CD8-positive, alpha-beta memory T cell (primary cell): ENCODE measurements around the gene GPSM1. TPM values are rescaled to one million over a fixed set of nuclear protein-coding genes. Genes with fewer than 3 reads are reported as not detected.
A peak's percentile ranks its signal among the peaks of the same experiment; 100 is the strongest.

Source experiments
- CTCF ChIA-PET: fragments of 350-600 bp; sonication (Branson Sonifier 250); formaldehyde crosslinking; loops from one replicate; lab custom pipeline; 2021; ENCODE audit warnings: antibody characterized with exemption; lab: Charles Lee
- POLR2A ChIA-PET: fragments of 350-600 bp; sonication (Branson Sonifier 250); formaldehyde crosslinking; loops from one replicate; lab custom pipeline; 2021; ENCODE audit warnings: antibody characterized with exemption; lab: Charles Lee
- DNase-seq, 5 donors: peaks; one replicate each; pipeline versions ENCODE4 v3.0.0 to v3.0.0-alpha.2; 2020 to 2022; ENCODE audit warnings: mixed read lengths in 1 of 5
- H3K27ac ChIP-seq: one replicate; pipeline ENCODE4 v1.7.0; 2013; ENCODE audit warnings: low read depth, mild to moderate bottlenecking, low read length, moderate library complexity
- H3K27me3 ChIP-seq: 2 replicates; pipeline ENCODE4 v1.7.0; 2013; ENCODE audit warnings: low read length, mild to moderate bottlenecking; ENCODE audit not compliant: insufficient read depth, poor library complexity, severe bottlenecking
- H3K36me3 ChIP-seq: 2 replicates; pipeline ENCODE4 v1.7.0; 2013; ENCODE audit warnings: mild to moderate bottlenecking, low read length, moderate library complexity; ENCODE audit not compliant: insufficient read depth
- H3K4me1 ChIP-seq: 2 replicates; pipeline ENCODE4 v1.7.0; 2013; ENCODE audit warnings: mild to moderate bottlenecking, low read length, moderate library complexity; ENCODE audit not compliant: insufficient read depth
- H3K4me3 ChIP-seq: 2 replicates; pipeline ENCODE4 v1.7.0; 2013; ENCODE audit warnings: mild to moderate bottlenecking, low read length
- H3K9me3 ChIP-seq: 2 replicates; pipeline ENCODE4 v1.7.0; 2013; ENCODE audit warnings: mild to moderate bottlenecking, low read length
- H3K27ac Mint-ChIP-seq, 8 donors: one replicate each; pipeline ENCODE4 v1.8.0; 2020 to 2021; ENCODE audit warnings: mixed read lengths in 8 of 8, mild to moderate bottlenecking in 6 of 8, inconsistent platforms in 3 of 8, moderate library complexity in 3 of 8
- H3K27me3 Mint-ChIP-seq, 2 donors: one replicate each; pipeline ENCODE4 v1.8.0; 2020 to 2021; ENCODE audit warnings: mixed read lengths in 2 of 2, mild to moderate bottlenecking in 1 of 2, moderate library complexity in 1 of 2
- H3K36me3 Mint-ChIP-seq, 3 donors: one replicate each; pipeline ENCODE4 v1.8.0; 2020 to 2021; ENCODE audit warnings: mixed read lengths in 3 of 3, inconsistent platforms in 1 of 3, mild to moderate bottlenecking in 1 of 3
- H3K4me1 Mint-ChIP-seq, 3 donors: one replicate each; pipeline ENCODE4 v1.8.0; 2020 to 2021; ENCODE audit warnings: mixed read lengths in 3 of 3, inconsistent platforms in 1 of 3, mild to moderate bottlenecking in 1 of 3
- H3K4me3 Mint-ChIP-seq, 7 donors: one replicate each; pipeline ENCODE4 v1.8.0; 2020 to 2021; ENCODE audit warnings: mixed read lengths in 7 of 7, mild to moderate bottlenecking in 6 of 7, moderate library complexity in 4 of 7, inconsistent platforms in 2 of 7
- H3K9me3 Mint-ChIP-seq, 5 donors: one replicate each; pipeline ENCODE4 v1.8.0; 2020 to 2022; ENCODE audit warnings: mixed read lengths in 5 of 5, mild to moderate bottlenecking in 3 of 5, moderate library complexity in 2 of 5, inconsistent platforms in 1 of 5
- polyA plus RNA-seq: library from polyadenylated mRNA; unstranded; fragments of 300-500 nt; fragmentation: Illumina TruSeq; gene quantifications from one replicate; pipeline ENCODE4 v1.2.3, GENCODE V29; 2021
- total RNA-seq, 2 experiments: library from RNA; stranded (reverse); gene quantifications; one replicate each; pipeline ENCODE4 v1.2.3, GENCODE V29; 2021

The GPSM1 gene
- 1 to 10 TPM; 6.8 to 7.5 TPM for total RNA-seq
- 1.7 TPM for polyA plus RNA-seq

GRCh38 chr9:136327304-136327974, at the start of gene GPSM1:
Gene GPSM1 (plus strand): TSS chr9:136327539. CDS start chr9:136327696, 157 bp downstream.
- Mint-ChIP-seq H3K4me1 (peaks cover 0 to 4% (median 3%) of the 10 kb centered on the region in 3 donors), H3K36me3 (no peaks in the 10 kb centered on the region), H3K27ac (no peak within 1 kb of the TSS), H3K27me3 (no peaks in the 10 kb centered on the region), H3K4me3 (peak within 1 kb of the TSS in 6 of 7 donors; percentile 29 to 85 (median 64)), H3K9me3 (no peaks in the 10 kb centered on the region)
- H3K27me3 ChIP-seq = no peaks in the 10 kb centered on the region
- peak in 2 of 5 donors; percentile 32 for DNase-seq
- H3K36me3 ChIP-seq = no peaks in the 10 kb centered on the region
- no peaks in the 10 kb centered on the region for H3K9me3 ChIP-seq
- ChIA-PET POLR2A (no interaction called here), CTCF (no interaction called here)
- peaks cover 12% of the 10 kb centered on the region for H3K4me1 ChIP-seq
- peak within 1 kb of the TSS; percentile 32 for H3K4me3 ChIP-seq
- H3K27ac ChIP-seq = no peak within 1 kb of the TSS

GRCh38 chr9:136277746-136278145, 49.6 kb upstream of the GPSM1 start:
- no peak overlapping the region for H3K27ac ChIP-seq
- POLR2A ChIA-PET = no interaction called here
- H3K4me1 ChIP-seq = no peaks in the 10 kb centered on the region
- Mint-ChIP-seq H3K27ac (no peak overlapping the region), H3K4me3 (no peak overlapping the region), H3K4me1 (no peaks in the 10 kb centered on the region), H3K36me3 (no peaks in the 10 kb centered on the region), H3K9me3 (no peaks in the 10 kb centered on the region), H3K27me3 (peaks cover 7 to 16% of the 10 kb centered on the region in 2 donors)
- CTCF ChIA-PET = no interaction called here
- H3K9me3 ChIP-seq = no peaks in the 10 kb centered on the region
- no peak overlapping the region for H3K4me3 ChIP-seq
- no peak for DNase-seq
- H3K36me3 ChIP-seq = no peaks in the 10 kb centered on the region
- H3K27me3 ChIP-seq = no peaks in the 10 kb centered on the region

- H3K4me1 Mint-ChIP-seq = no peaks in the 10 kb centered on the region
- ChIA-PET CTCF (no interaction called here), POLR2A (no interaction called here)
- no peaks in the 10 kb centered on the region for H3K4me1 ChIP-seq
- no peaks in the 10 kb centered on the region for H3K36me3 Mint-ChIP-seq
- H3K4me3 ChIP-seq = no peak overlapping the region
- peaks cover 7 to 13% of the 10 kb centered on the region in 2 donors for H3K27me3 Mint-ChIP-seq
- no peaks in the 10 kb centered on the region for H3K9me3 ChIP-seq
- no peak for DNase-seq
- no peaks in the 10 kb centered on the region for H3K36me3 ChIP-seq
- peak overlapping the region in 1 of 8 donors; percentile 29 for H3K27ac Mint-ChIP-seq
- H3K9me3 Mint-ChIP-seq = no peaks in the 10 kb centered on the region
- no peak overlapping the region for H3K27ac ChIP-seq
- no peak overlapping the region for H3K4me3 Mint-ChIP-seq
- no peaks in the 10 kb centered on the region for H3K27me3 ChIP-seq
These were observed 49.1 kb upstream of the GPSM1 start for GRCh38 chr9:136278221-136278620.

DNA sequence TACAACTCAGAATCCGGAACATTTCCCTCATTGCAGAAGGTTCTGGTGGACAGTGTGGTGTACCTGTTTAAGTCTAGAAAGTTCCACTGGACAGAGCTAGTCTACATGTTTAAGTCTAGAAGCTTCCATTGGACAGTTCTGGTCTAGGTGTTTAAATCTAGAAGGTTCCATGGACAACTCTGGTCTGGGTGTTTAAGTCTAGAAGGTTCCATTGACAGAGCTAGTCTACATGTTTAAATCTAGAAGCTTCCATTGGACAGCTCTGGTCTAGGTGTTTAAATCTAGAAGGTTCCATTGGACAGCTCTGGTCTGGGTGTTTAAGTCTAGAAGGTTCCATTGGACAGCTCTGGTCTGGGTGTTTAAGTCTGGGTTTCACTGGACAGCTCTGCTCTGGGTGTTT, 48.4 kb upstream of the GPSM1 start:
- Histone ChIP-seq H3K4me1 (no peaks in the 10 kb centered on the region), H3K36me3 (no peaks in the 10 kb centered on the region), H3K9me3 (no peaks in the 10 kb centered on the region), H3K4me3 (no peak overlapping the region), H3K27ac (no peak overlapping the region), H3K27me3 (no peaks in the 10 kb centered on the region)
- Mint-ChIP-seq H3K27me3 (peaks cover 9 to 13% of the 10 kb centered on the region in 2 donors), H3K27ac (no peak overlapping the region), H3K4me1 (peaks cover 0 to 5% (median 2%) of the 10 kb centered on the region in 3 donors), H3K4me3 (no peak overlapping the region), H3K36me3 (no peaks in the 10 kb centered on the region), H3K9me3 (no peaks in the 10 kb centered on the region)
- CTCF ChIA-PET = no interaction called here
- POLR2A ChIA-PET = no interaction called here
- DNase-seq = no peak

DNA sequence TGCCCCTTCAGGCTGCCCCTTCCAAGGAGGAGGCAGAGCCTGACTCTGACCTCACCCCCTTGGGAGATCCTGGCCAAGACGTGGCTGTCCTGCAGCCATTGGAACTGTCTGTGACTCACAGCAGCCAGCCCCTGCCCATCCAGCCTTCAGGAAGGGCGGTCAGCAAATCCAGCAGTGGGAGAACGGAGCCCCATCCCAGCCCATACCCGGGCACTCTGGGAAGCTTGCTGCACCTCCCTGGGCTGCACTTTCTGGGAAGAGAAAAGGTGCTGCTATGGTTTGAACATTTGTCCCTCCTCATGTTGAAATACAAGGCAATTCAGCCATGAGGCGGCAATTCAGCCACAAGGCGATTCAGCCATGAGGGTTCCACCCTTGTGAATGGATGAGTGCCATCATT, 47.9 kb upstream of the GPSM1 start:
- Mint-ChIP-seq H3K36me3 (no peaks in the 10 kb centered on the region), H3K27me3 (peaks cover 8 to 13% of the 10 kb centered on the region in 2 donors), H3K9me3 (no peaks in the 10 kb centered on the region), H3K4me1 (peaks cover 0 to 5% (median 2%) of the 10 kb centered on the region in 3 donors), H3K4me3 (no peak overlapping the region), H3K27ac (no peak overlapping the region)
- no peaks in the 10 kb centered on the region for H3K36me3 ChIP-seq
- H3K4me3 ChIP-seq = no peak overlapping the region
- H3K27me3 ChIP-seq = no peaks in the 10 kb centered on the region
- DNase-seq = no peak
- no peaks in the 10 kb centered on the region for H3K4me1 ChIP-seq
- ChIA-PET POLR2A (no interaction called here), CTCF (no interaction called here)
- H3K27ac ChIP-seq = no peak overlapping the region
- no peaks in the 10 kb centered on the region for H3K9me3 ChIP-seq

GRCh38 chr9:136280535-136281315, 46.6 kb upstream of the GPSM1 start:
- Histone ChIP-seq H3K4me1 (no peaks in the 10 kb centered on the region), H3K27ac (no peak overlapping the region), H3K4me3 (no peak overlapping the region), H3K27me3 (no peaks in the 10 kb centered on the region), H3K9me3 (no peaks in the 10 kb centered on the region), H3K36me3 (no peaks in the 10 kb centered on the region)
- no peak overlapping the region for H3K4me3 Mint-ChIP-seq
- H3K27ac Mint-ChIP-seq = peak overlapping the region in 1 of 8 donors; percentile 84
- ChIA-PET POLR2A (no interaction called here), CTCF (no interaction called here)
- peaks cover 8% of the 10 kb centered on the region in 2 donors for H3K27me3 Mint-ChIP-seq
- no peaks in the 10 kb centered on the region for H3K36me3 Mint-ChIP-seq
- no peak for DNase-seq
- peaks cover 0 to 5% (median 2%) of the 10 kb centered on the region in 3 donors for H3K4me1 Mint-ChIP-seq
- H3K9me3 Mint-ChIP-seq = no peaks in the 10 kb centered on the region

DNA sequence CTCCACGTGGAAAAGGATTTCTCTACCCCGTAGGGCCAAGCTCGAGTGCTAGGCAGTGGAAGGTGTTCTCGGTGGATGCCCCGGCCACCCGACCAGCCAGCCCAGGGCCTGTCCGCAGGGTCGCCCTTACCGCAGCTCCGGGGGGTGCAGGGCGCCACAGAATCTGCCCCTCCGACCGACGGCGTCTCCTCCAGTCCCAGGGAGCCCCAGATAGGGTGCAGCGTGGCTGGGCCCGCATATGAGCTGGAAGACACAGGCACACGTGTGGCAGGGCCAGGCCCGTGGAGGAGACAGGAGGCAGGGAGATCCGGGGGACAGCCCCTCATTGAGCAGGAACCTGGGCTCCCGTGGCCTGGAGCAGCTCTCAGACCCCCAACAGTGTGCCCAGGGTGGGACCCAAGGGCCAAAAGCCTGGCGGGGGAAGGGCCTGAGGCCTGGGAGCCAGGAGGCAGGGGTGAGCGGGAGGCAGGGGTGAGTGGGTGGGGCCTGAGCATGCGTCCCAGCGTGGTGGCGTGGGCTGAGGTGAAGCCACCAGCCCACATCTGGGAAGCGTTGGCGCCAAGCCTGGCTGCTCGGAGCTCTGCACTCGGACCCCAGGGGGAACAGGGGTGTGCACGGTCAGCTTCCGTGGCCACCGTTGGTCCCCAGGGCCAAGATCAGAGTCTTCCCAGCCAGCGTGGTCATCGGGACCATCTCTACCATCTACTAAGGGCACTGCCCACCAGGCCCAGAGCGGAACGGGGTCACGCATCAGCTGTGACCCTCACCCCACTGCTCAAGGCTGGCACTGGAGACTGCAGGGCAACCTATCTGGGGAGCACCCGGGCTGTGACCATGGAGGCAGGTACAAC, 45.7 kb upstream of the GPSM1 start:
- Mint-ChIP-seq H3K36me3 (no peaks in the 10 kb centered on the region), H3K4me1 (peaks cover 0 to 5% (median 2%) of the 10 kb centered on the region in 3 donors), H3K4me3 (no peak overlapping the region), H3K9me3 (no peaks in the 10 kb centered on the region), H3K27me3 (peaks cover 8 to 10% of the 10 kb centered on the region in 2 donors), H3K27ac (no peak overlapping the region)
- Histone ChIP-seq H3K4me3 (no peak overlapping the region), H3K27ac (no peak overlapping the region), H3K27me3 (no peaks in the 10 kb centered on the region), H3K9me3 (no peaks in the 10 kb centered on the region), H3K4me1 (no peaks in the 10 kb centered on the region), H3K36me3 (no peaks in the 10 kb centered on the region)
- no peak for DNase-seq
- ChIA-PET CTCF (no interaction called here), POLR2A (no interaction called here)
